Measurements from ENCODE around the gene DAG1.

DNA sequence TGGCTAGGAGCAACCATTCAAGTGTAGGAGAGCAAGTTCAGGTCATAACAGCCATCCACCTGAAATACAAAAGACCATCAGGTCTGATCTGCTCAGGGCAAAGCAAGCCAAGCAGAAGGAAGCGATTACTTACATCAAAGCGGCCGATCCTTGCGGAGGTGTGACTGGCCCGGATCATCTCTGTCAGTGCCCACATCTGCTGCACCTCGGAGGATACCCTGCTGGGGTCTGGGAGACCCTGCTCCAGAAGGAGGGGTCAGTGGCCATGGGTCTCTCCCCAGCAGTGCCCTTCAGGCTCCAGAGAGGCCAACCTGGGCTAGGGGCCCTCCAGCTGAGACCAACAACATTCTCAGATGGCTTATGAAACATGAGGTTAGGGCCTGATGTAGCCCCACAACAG is 45.3 kb upstream of the DAG1 start:
- TF ChIP-seq POLR2A (IDR thresholded peaks at IDR 0.05) (no peak), POLR2AphosphoS5 (IDR thresholded peaks at IDR 0.05) (no peak)
- TF ChIP-seq, protein P1, sequence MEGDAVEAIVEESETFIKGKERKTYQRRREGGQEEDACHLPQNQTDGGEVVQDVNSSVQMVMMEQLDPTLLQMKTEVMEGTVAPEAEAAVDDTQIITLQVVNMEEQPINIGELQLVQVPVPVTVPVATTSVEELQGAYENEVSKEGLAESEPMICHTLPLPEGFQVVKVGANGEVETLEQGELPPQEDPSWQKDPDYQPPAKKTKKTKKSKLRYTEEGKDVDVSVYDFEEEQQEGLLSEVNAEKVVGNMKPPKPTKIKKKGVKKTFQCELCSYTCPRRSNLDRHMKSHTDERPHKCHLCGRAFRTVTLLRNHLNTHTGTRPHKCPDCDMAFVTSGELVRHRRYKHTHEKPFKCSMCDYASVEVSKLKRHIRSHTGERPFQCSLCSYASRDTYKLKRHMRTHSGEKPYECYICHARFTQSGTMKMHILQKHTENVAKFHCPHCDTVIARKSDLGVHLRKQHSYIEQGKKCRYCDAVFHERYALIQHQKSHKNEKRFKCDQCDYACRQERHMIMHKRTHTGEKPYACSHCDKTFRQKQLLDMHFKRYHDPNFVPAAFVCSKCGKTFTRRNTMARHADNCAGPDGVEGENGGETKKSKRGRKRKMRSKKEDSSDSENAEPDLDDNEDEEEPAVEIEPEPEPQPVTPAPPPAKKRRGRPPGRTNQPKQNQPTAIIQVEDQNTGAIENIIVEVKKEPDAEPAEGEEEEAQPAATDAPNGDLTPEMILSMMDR (IDR thresholded peaks at IDR 0.05) = no peak

Data from transverse colon (tissue), 4 donors.